ENCODE results near the gene GAS7. TPM values are rescaled to one million over a fixed set of nuclear protein-coding genes. Genes with fewer than 3 reads are reported as not detected.
A peak's percentile ranks its signal among the peaks of the same experiment; 100 is the strongest.

Gene GAS7
- total RNA-seq, 2 donors from 2014 or later, result 8.0 to 20.1 TPM

- H3K4me1 ChIP-seq, result no peaks in the 10 kb centered on the region
- WGBS, 2 donors, result 12 to 27% methylated on average over 2 of the region's 2 CpGs
- H3K27ac ChIP-seq, result no peak overlapping the region
- H3K36me3 ChIP-seq (replicated peaks in 1 of 2; ENCODE audit: insufficient read depth in 1 of 2, low read depth in 2 of 2), result no peaks in the 10 kb centered on the region
- TF ChIP-seq POLR2A (IDR thresholded peaks at IDR 0.05), result no peak
- TF ChIP-seq, protein P1, sequence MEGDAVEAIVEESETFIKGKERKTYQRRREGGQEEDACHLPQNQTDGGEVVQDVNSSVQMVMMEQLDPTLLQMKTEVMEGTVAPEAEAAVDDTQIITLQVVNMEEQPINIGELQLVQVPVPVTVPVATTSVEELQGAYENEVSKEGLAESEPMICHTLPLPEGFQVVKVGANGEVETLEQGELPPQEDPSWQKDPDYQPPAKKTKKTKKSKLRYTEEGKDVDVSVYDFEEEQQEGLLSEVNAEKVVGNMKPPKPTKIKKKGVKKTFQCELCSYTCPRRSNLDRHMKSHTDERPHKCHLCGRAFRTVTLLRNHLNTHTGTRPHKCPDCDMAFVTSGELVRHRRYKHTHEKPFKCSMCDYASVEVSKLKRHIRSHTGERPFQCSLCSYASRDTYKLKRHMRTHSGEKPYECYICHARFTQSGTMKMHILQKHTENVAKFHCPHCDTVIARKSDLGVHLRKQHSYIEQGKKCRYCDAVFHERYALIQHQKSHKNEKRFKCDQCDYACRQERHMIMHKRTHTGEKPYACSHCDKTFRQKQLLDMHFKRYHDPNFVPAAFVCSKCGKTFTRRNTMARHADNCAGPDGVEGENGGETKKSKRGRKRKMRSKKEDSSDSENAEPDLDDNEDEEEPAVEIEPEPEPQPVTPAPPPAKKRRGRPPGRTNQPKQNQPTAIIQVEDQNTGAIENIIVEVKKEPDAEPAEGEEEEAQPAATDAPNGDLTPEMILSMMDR (IDR thresholded peaks at IDR 0.05), result no peak
- DNase-seq, result no peak
- H3K4me3 ChIP-seq, result no peak overlapping the region
- no peaks in the 10 kb centered on the region for H3K27me3 ChIP-seq
- no peak for ATAC-seq
- intact Hi-C loops (cut with DNase I), result no loop called here
- H3K9me3 ChIP-seq, result no peaks in the 10 kb centered on the region
Measured at GRCh38 chr17:9902120-9902519, 296.3 kb downstream of the GAS7 start.

- no peak overlapping the region for H3K27ac ChIP-seq
- no peak for TF ChIP-seq POLR2A (IDR thresholded peaks at IDR 0.05)
- TF ChIP-seq, protein P1 (IDR thresholded peaks at IDR 0.05), result no peak
- ATAC-seq, result no peak
Measured at GRCh38 chr17:9900784-9901183, 297.6 kb downstream of the GAS7 start.

GRCh38 chr17:9900044-9900594 is 298.3 kb downstream of the GAS7 start:
- no peak for ATAC-seq
- H3K27ac ChIP-seq, result peak overlapping the region in 1 of 4 donors; percentile 36
- no peaks in the 10 kb centered on the region for H3K36me3 ChIP-seq (replicated peaks in 1 of 2; ENCODE audit: insufficient read depth in 1 of 2, low read depth in 2 of 2)
- intact Hi-C loops (cut with DNase I), result no loop called here
- 15 to 44% methylated on average over 8 of the region's 8 CpGs for WGBS, 2 donors
- DNase-seq, result peak in 1 of 4 donors; percentile 19
- H3K4me3 ChIP-seq, result no peak overlapping the region
- no peaks in the 10 kb centered on the region for H3K9me3 ChIP-seq
- no peaks in the 10 kb centered on the region for H3K4me1 ChIP-seq
- H3K27me3 ChIP-seq, result no peaks in the 10 kb centered on the region
- no peak for TF ChIP-seq POLR2A (IDR thresholded peaks at IDR 0.05)
- TF ChIP-seq, protein P1 (IDR thresholded peaks at IDR 0.05), result no peak

More at GRCh38 chr17:9900784-9901183, 297.6 kb downstream of the GAS7 start:
- no peaks in the 10 kb centered on the region for H3K36me3 ChIP-seq (replicated peaks in 1 of 2; ENCODE audit: insufficient read depth in 1 of 2, low read depth in 2 of 2)
- no peaks in the 10 kb centered on the region for H3K4me1 ChIP-seq
- H3K27me3 ChIP-seq, result no peaks in the 10 kb centered on the region
- intact Hi-C loops (cut with DNase I), result no loop called here
- DNase-seq, result peak in 1 of 4 donors; percentile 12
- H3K9me3 ChIP-seq, result no peaks in the 10 kb centered on the region
- 41 to 52% methylated on average over 8 of the region's 8 CpGs for WGBS, 2 donors
- no peak overlapping the region for H3K4me3 ChIP-seq

- no peaks in the 10 kb centered on the region for H3K27me3 ChIP-seq
- DNase-seq (peak; percentile 34 to 53 (median 39)), ATAC-seq (peak; percentile 62)
- no peak overlapping the region for H3K4me3 ChIP-seq
- no peaks in the 10 kb centered on the region for H3K9me3 ChIP-seq
- H3K36me3 ChIP-seq (replicated peaks in 1 of 2; ENCODE audit: insufficient read depth in 1 of 2, low read depth in 2 of 2), result no peaks in the 10 kb centered on the region
- 60 to 71% methylated on average over 21 of the region's 21 CpGs for WGBS, 2 donors
- peak overlapping the region in 1 of 4 donors; percentile 30 for H3K27ac ChIP-seq
- TF ChIP-seq POLR2A (IDR thresholded peaks at IDR 0.05), result no peak
- TF ChIP-seq, protein P1 (IDR thresholded peaks at IDR 0.05), result no peak
- intact Hi-C loops (cut with DNase I), result no loop called here
- no peaks in the 10 kb centered on the region for H3K4me1 ChIP-seq
Measured at GRCh38 chr17:9899280-9900043, 298.9 kb downstream of the GAS7 start.
